Suprapubic skin (tissue), 4 donors: ENCODE results near the gene ATL1. TPM values are rescaled to one million over a fixed set of nuclear protein-coding genes. Genes with fewer than 3 reads are reported as not detected.
A peak's percentile ranks its signal among the peaks of the same experiment; 100 is the strongest.

Experiments
- DNase-seq, 2 donors: peaks; one replicate each; pipeline ENCODE4 v3.0.0-alpha.2; 2019; ENCODE audit warnings: low spot score in 2 of 2
- H3K27ac ChIP-seq: fragments of 200-600 bp; sonication (generic); one replicate; pipeline ENCODE4 v1.5.1; 2019
- H3K27me3 ChIP-seq: fragments of 200-600 bp; sonication (generic); one replicate; pipeline ENCODE4 v1.5.1; 2019
- H3K36me3 ChIP-seq: fragments of 200-600 bp; sonication (generic); one replicate; pipeline ENCODE4 v1.5.1; 2019
- H3K4me1 ChIP-seq: fragments of 200-600 bp; sonication (generic); one replicate; pipeline ENCODE4 v1.5.1; 2019
- H3K4me3 ChIP-seq: fragments of 200-600 bp; sonication (generic); one replicate; pipeline ENCODE4 v1.5.1; 2019; ENCODE audit warnings: mild to moderate bottlenecking
- H3K9me3 ChIP-seq: fragments of 200-600 bp; sonication (generic); one replicate; pipeline ENCODE4 v1.5.1; 2019
- CTCF ChIP-seq, 2 donors: fragments of 200-600 bp in 1 of 2; fragments of 450-650 bp in 1 of 2; sonication (generic) in 1 of 2; IDR thresholded peaks; one replicate each; pipeline ENCODE4 v1.5.1; 2016 to 2019; ENCODE audit warnings: antibody characterized with exemption in 2 of 2, mild to moderate bottlenecking in 1 of 2, moderate library complexity in 1 of 2
- EP300 ChIP-seq: sonication (generic); formaldehyde crosslinking; IDR thresholded peaks from one replicate; pipeline ENCODE4 v1.6.1; 2017; ENCODE audit warnings: antibody characterized with exemption
- POLR2A ChIP-seq, 2 donors: fragments of 450-650 bp; IDR thresholded peaks; one replicate each; pipeline ENCODE4 v1.6.1; 2017; ENCODE audit warnings: antibody characterized with exemption in 2 of 2, mild to moderate bottlenecking in 2 of 2, moderate library complexity in 2 of 2
- POLR2AphosphoS5 ChIP-seq, 3 donors: sonication (generic); formaldehyde crosslinking; IDR thresholded peaks; one replicate each; pipeline ENCODE4 v1.6.1; 2017; ENCODE audit warnings: antibody characterized with exemption in 3 of 3
- WGBS: methylation state at CpG from one replicate; pipeline ENCODE4 v1.1.5; 2018; 5-methylcytosine and 5-hydroxymethylcytosine counted together
- total RNA-seq, 4 donors: library from RNA; depleted of rRNA; stranded (reverse); fragments of >200 nt; gene quantifications; one replicate each; pipeline ENCODE4 v1.1.0, GENCODE V29; 2016

The ATL1 gene
- 10 to 100 TPM in 3 of 4 donors, 1 to 10 TPM in 1; 8.2 to 22.8 (median 14.5) TPM for total RNA-seq

- H3K4me1 ChIP-seq: peaks cover 21% of the 10 kb centered on the region
- 0% methylated on average over 32 of the region's 66 CpGs for WGBS
- no peaks in the 10 kb centered on the region for H3K9me3 ChIP-seq
- no peaks in the 10 kb centered on the region for H3K27me3 ChIP-seq
- peak within 1 kb of the TSS; percentile 95 for H3K27ac ChIP-seq
- DNase-seq: peak; percentile 81 to 90
- peak within 1 kb of the TSS; percentile 94 for H3K4me3 ChIP-seq
- TF ChIP-seq POLR2AphosphoS5 (IDR thresholded peaks at IDR 0.05): peak in 2 of 3 donors; percentile 13 to 25
- TF ChIP-seq CTCF (IDR thresholded peaks at IDR 0.05): no peak
- peak in 1 of 2 donors; percentile 22 for TF ChIP-seq POLR2A (IDR thresholded peaks at IDR 0.05)
- no peak for TF ChIP-seq EP300
- no peaks in the 10 kb centered on the region for H3K36me3 ChIP-seq
These were observed at the start of gene ATL1 for GRCh38 chr14:50559990-50560930. TSS of gene ATL1 (plus strand) at chr14:50560145. CDS start at chr14:50560266, 121 bp downstream.

GRCh38 chr14:50510157-50510556 is 49.8 kb upstream of the ATL1 start:
- TF ChIP-seq CTCF (IDR thresholded peaks at IDR 0.05) (no peak), POLR2A (IDR thresholded peaks at IDR 0.05) (no peak), EP300 (no peak), POLR2AphosphoS5 (IDR thresholded peaks at IDR 0.05) (no peak)
- DNase-seq: no peak
- Histone ChIP-seq H3K27ac (no peak overlapping the region), H3K36me3 (no peaks in the 10 kb centered on the region), H3K27me3 (no peaks in the 10 kb centered on the region), H3K4me3 (no peak overlapping the region), H3K9me3 (no peaks in the 10 kb centered on the region), H3K4me1 (no peaks in the 10 kb centered on the region)
- 91% methylated on average over 7 of the region's 7 CpGs for WGBS

- TF ChIP-seq POLR2A (IDR thresholded peaks at IDR 0.05) (no peak), POLR2AphosphoS5 (IDR thresholded peaks at IDR 0.05) (no peak), CTCF (IDR thresholded peaks at IDR 0.05) (no peak), EP300 (no peak)
- Histone ChIP-seq H3K4me3 (no peak overlapping the region), H3K27me3 (no peaks in the 10 kb centered on the region), H3K4me1 (no peaks in the 10 kb centered on the region), H3K9me3 (no peaks in the 10 kb centered on the region), H3K36me3 (no peaks in the 10 kb centered on the region), H3K27ac (no peak overlapping the region)
- WGBS: 94% methylated on average over 4 of the region's 4 CpGs
- no peak for DNase-seq
These were observed 47.5 kb upstream of the ATL1 start for GRCh38 chr14:50512463-50512862.

- no peak overlapping the region for H3K27ac ChIP-seq
- DNase-seq: no peak
- H3K4me3 ChIP-seq: no peak overlapping the region
- peaks cover 9% of the 10 kb centered on the region for H3K4me1 ChIP-seq
- 95% methylated on average over 2 of the region's 2 CpGs for WGBS
- no peaks in the 10 kb centered on the region for H3K36me3 ChIP-seq
- TF ChIP-seq POLR2A (IDR thresholded peaks at IDR 0.05) (no peak), EP300 (no peak), CTCF (IDR thresholded peaks at IDR 0.05) (no peak), POLR2AphosphoS5 (IDR thresholded peaks at IDR 0.05) (no peak)
- H3K27me3 ChIP-seq: no peaks in the 10 kb centered on the region
- H3K9me3 ChIP-seq: no peaks in the 10 kb centered on the region
These were observed 43.9 kb upstream of the ATL1 start for GRCh38 chr14:50516091-50516490.
